Astrocyte (in vitro differentiated cells and primary cell): Measurements from ENCODE around the gene C5. TPM values are rescaled to one million over a fixed set of nuclear protein-coding genes. Genes with fewer than 3 reads are reported as not detected.

Experiments used
- DNase-seq: peaks from one replicate; pipeline ENCODE4 v3.0.0-alpha.2; 2010; ENCODE audit warnings: low read depth
- FAIRE-seq: peaks from 2 replicates; lab custom pipeline; 2011; peaks lifted over from hg19 to GRCh38; lab: Jason Lieb, UNC
- H2AFZ ChIP-seq: 2 replicates; pipeline ENCODE4 v1.6.0; 2012; ENCODE audit warnings: low read depth, low read length, inconsistent platforms
- H3K27ac ChIP-seq: 2 replicates; pipeline ENCODE4 v1.5.1; 2011; ENCODE audit warnings: low read depth, low read length, inconsistent platforms
- H3K27me3 ChIP-seq: 2 replicates; pipeline ENCODE4 v1.6.0; 2011; ENCODE audit warnings: low read length, inconsistent platforms; ENCODE audit not compliant: insufficient read depth
- H3K36me3 ChIP-seq: 2 replicates; pipeline ENCODE4 v1.5.1; 2011; ENCODE audit warnings: low read length, inconsistent platforms; ENCODE audit not compliant: insufficient read depth
- H3K4me1 ChIP-seq: 2 replicates; pipeline ENCODE4 v1.5.1; 2011; ENCODE audit warnings: low read length, inconsistent platforms; ENCODE audit not compliant: insufficient read depth
- H3K4me2 ChIP-seq: 2 replicates; pipeline ENCODE4 v1.6.0; 2012; ENCODE audit warnings: low read length, inconsistent platforms
- H3K4me3 ChIP-seq: 2 replicates; pipeline ENCODE4 v1.5.1; 2011; ENCODE audit warnings: low read depth, mild to moderate bottlenecking, low read length, inconsistent platforms; ENCODE audit not compliant: insufficient read depth
- H3K79me2 ChIP-seq: 2 replicates; pipeline ENCODE4 v1.6.0; 2012; ENCODE audit warnings: mild to moderate bottlenecking, low read length, inconsistent platforms; ENCODE audit not compliant: insufficient read depth
- H3K9ac ChIP-seq: 2 replicates; pipeline ENCODE4 v1.6.0; 2012; ENCODE audit warnings: mild to moderate bottlenecking, low read length, inconsistent platforms
- H3K9me3 ChIP-seq: 2 replicates; pipeline ENCODE4 v1.5.1; 2012; ENCODE audit warnings: low read depth, mild to moderate bottlenecking, low read length, inconsistent platforms; ENCODE audit not compliant: insufficient read depth
- H4K20me1 ChIP-seq: 2 replicates; pipeline ENCODE4 v1.6.0; 2012; ENCODE audit warnings: low read length, inconsistent platforms; ENCODE audit not compliant: insufficient read depth
- H3K27ac Mint-ChIP-seq: one replicate; pipeline ENCODE4 v1.8.0; 2021; ENCODE audit warnings: mild to moderate bottlenecking, mixed read lengths; ENCODE audit not compliant: unreplicated experiment
- H3K27me3 Mint-ChIP-seq: one replicate; pipeline ENCODE4 v1.8.0; 2021; ENCODE audit warnings: low read depth, mixed read lengths; ENCODE audit not compliant: unreplicated experiment
- H3K36me3 Mint-ChIP-seq: one replicate; pipeline ENCODE4 v1.8.0; 2021; ENCODE audit warnings: low read depth, mixed read lengths; ENCODE audit not compliant: unreplicated experiment
- H3K4me1 Mint-ChIP-seq: one replicate; pipeline ENCODE4 v1.8.0; 2021; ENCODE audit warnings: low read depth, mixed read lengths; ENCODE audit not compliant: unreplicated experiment
- H3K4me3 Mint-ChIP-seq: one replicate; pipeline ENCODE4 v1.8.0; 2021; ENCODE audit warnings: mild to moderate bottlenecking, moderate library complexity, mixed read lengths; ENCODE audit not compliant: unreplicated experiment
- H3K9me3 Mint-ChIP-seq: one replicate; pipeline ENCODE4 v1.8.0; 2021; ENCODE audit warnings: mild to moderate bottlenecking, mixed read lengths; ENCODE audit not compliant: unreplicated experiment
- CTCF ChIP-seq: IDR thresholded peaks from 2 replicates; pipeline ENCODE4 v1.5.1; 2011; ENCODE audit warnings: low read depth, mild to moderate bottlenecking, inconsistent platforms, low read length, moderate library complexity; ENCODE audit not compliant: insufficient read depth
- EZH2 ChIP-seq: IDR thresholded peaks from 2 replicates; pipeline ENCODE4 v1.6.1; 2012; ENCODE audit warnings: mild to moderate bottlenecking, low read length, inconsistent platforms; ENCODE audit not compliant: insufficient read depth
- total RNA-seq: library from RNA; stranded (reverse); gene quantifications from 2 replicates; pipeline ENCODE4 v1.2.1, GENCODE V29; 2021

The C5 gene
- total RNA-seq, 1 donor from 2014 or later, result 1.1 TPM

DNA sequence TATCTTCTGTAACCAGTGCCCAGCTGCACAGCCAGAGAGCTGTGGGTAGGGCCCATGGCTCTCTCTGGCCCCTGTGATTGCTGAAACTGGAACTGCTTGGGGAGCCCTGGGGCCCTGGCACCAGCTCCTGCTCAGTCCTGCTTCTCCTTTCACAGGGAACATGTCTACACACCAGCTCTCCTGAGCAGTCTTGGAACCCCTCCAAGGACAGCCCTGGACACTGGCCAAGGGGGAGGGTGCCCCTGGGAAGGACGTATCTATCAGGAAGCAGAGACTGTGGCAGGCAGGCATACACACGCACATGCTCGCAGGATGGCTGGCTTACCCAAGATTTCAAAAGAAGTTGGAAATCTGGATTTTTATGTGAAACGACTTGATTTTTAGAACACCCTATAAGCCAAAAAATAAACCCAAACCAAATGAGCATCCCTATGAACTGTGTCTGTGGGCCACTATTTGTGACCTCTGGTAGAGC lies 114.7 kb downstream of the C5 start:
- no peaks in the 10 kb centered on the region for H3K9me3 Mint-ChIP-seq
- no peaks in the 10 kb centered on the region for H3K36me3 Mint-ChIP-seq
- H3K36me3 ChIP-seq, result no peaks in the 10 kb centered on the region
- H3K27me3 ChIP-seq, result no peaks in the 10 kb centered on the region
- H3K9me3 ChIP-seq, result no peaks in the 10 kb centered on the region
- H3K9ac ChIP-seq, result peak overlapping the region; percentile 57
- no peak for TF ChIP-seq EZH2
- TF ChIP-seq CTCF, result no peak
- peak overlapping the region; percentile 41 for H3K4me3 Mint-ChIP-seq
- H3K27ac ChIP-seq, result peak overlapping the region; percentile 78
- no peaks in the 10 kb centered on the region for H3K79me2 ChIP-seq
- H3K27me3 Mint-ChIP-seq, result no peaks in the 10 kb centered on the region
- H3K4me1 ChIP-seq, result peaks cover 47% of the 10 kb centered on the region
- FAIRE-seq (no peak), DNase-seq (peak; percentile 80)
- no peak overlapping the region for H2AFZ ChIP-seq
- H4K20me1 ChIP-seq, result no peaks in the 10 kb centered on the region
- peak overlapping the region; percentile 43 for H3K4me3 ChIP-seq
- peak overlapping the region; percentile 86 for H3K27ac Mint-ChIP-seq
- H3K4me2 ChIP-seq, result peak overlapping the region; percentile 85
- H3K4me1 Mint-ChIP-seq, result peaks cover 20% of the 10 kb centered on the region

GRCh38 chr9:120934281-120934680 lies 115.8 kb downstream of the C5 start:
- Histone ChIP-seq H2AFZ (no peak overlapping the region), H3K27ac (no peak overlapping the region), H4K20me1 (no peaks in the 10 kb centered on the region), H3K9me3 (no peaks in the 10 kb centered on the region), H3K4me3 (no peak overlapping the region), H3K27me3 (no peaks in the 10 kb centered on the region), H3K9ac (no peak overlapping the region), H3K4me1 (peaks cover 49% of the 10 kb centered on the region), H3K36me3 (no peaks in the 10 kb centered on the region), H3K4me2 (no peak overlapping the region), H3K79me2 (no peaks in the 10 kb centered on the region)
- Mint-ChIP-seq H3K27ac (no peak overlapping the region), H3K9me3 (no peaks in the 10 kb centered on the region), H3K4me3 (no peak overlapping the region), H3K36me3 (no peaks in the 10 kb centered on the region), H3K27me3 (no peaks in the 10 kb centered on the region), H3K4me1 (peaks cover 20% of the 10 kb centered on the region)
- TF ChIP-seq EZH2 (no peak), CTCF (no peak)
- DNase-seq (no peak), FAIRE-seq (no peak)

GRCh38 chr9:120933310-120934055 lies 116.6 kb downstream of the C5 start:
- no peaks in the 10 kb centered on the region for H3K27me3 ChIP-seq
- no peaks in the 10 kb centered on the region for H4K20me1 ChIP-seq
- no peak overlapping the region for H2AFZ ChIP-seq
- H3K27ac Mint-ChIP-seq, result no peak overlapping the region
- no peak for DNase-seq
- H3K9me3 Mint-ChIP-seq, result no peaks in the 10 kb centered on the region
- no peaks in the 10 kb centered on the region for H3K9me3 ChIP-seq
- H3K4me3 ChIP-seq, result no peak overlapping the region
- peaks cover 55% of the 10 kb centered on the region for H3K4me1 ChIP-seq
- no peaks in the 10 kb centered on the region for H3K79me2 ChIP-seq
- H3K4me3 Mint-ChIP-seq, result no peak overlapping the region
- FAIRE-seq, result no peak
- H3K4me1 Mint-ChIP-seq, result peaks cover 20% of the 10 kb centered on the region
- no peaks in the 10 kb centered on the region for H3K27me3 Mint-ChIP-seq
- H3K36me3 Mint-ChIP-seq, result no peaks in the 10 kb centered on the region
- no peak overlapping the region for H3K27ac ChIP-seq
- no peaks in the 10 kb centered on the region for H3K36me3 ChIP-seq
- H3K4me2 ChIP-seq, result no peak overlapping the region
- TF ChIP-seq EZH2, result no peak
- no peak for TF ChIP-seq CTCF
- no peak overlapping the region for H3K9ac ChIP-seq
